ENCODE results near the gene CTNNB1. TPM values are rescaled to one million over a fixed set of nuclear protein-coding genes. Genes with fewer than 3 reads are reported as not detected.

CTNNB1 gene
- total RNA-seq, 4 donors from 2014 or later: 433 to 546 (median 509) TPM

- Histone ChIP-seq H3K36me3 (no peaks in the 10 kb centered on the region), H3K4me3 (no peak overlapping the region), H3K4me1 (peaks cover 0 to 2% (median 0%) of the 10 kb centered on the region in 4 donors), H3K27me3 (no peaks in the 10 kb centered on the region), H3K27ac (no peak overlapping the region), H3K9me3 (no peaks in the 10 kb centered on the region)
- no peak for DNase-seq
- TF ChIP-seq CTCF (IDR thresholded peaks at IDR 0.05): no peak
Observed at GRCh38 chr3:41193794-41194539, 5.3 kb upstream of the CTNNB1 start.

- Histone ChIP-seq H3K9me3 (no peaks in the 10 kb centered on the region), H3K4me3 (no peak overlapping the region), H3K36me3 (no peaks in the 10 kb centered on the region), H3K4me1 (peaks cover 0 to 4% (median 0%) of the 10 kb centered on the region in 4 donors), H3K27me3 (no peaks in the 10 kb centered on the region), H3K27ac (no peak overlapping the region)
- TF ChIP-seq POLR2A (IDR thresholded peaks at IDR 0.05) (no peak), CTCF (IDR thresholded peaks at IDR 0.05) (no peak)
- no peak for DNase-seq
Observed at GRCh38 chr3:41194701-41195100, 4.6 kb upstream of the CTNNB1 start.

GRCh38 chr3:41195946-41196345 is 3.4 kb upstream of the CTNNB1 start:
- TF ChIP-seq CTCF (IDR thresholded peaks at IDR 0.05) (no peak), POLR2A (IDR thresholded peaks at IDR 0.05) (no peak)
- Histone ChIP-seq H3K4me3 (no peak overlapping the region), H3K27ac (no peak overlapping the region), H3K36me3 (no peaks in the 10 kb centered on the region), H3K9me3 (no peaks in the 10 kb centered on the region), H3K4me1 (peaks cover 0 to 4% (median 0%) of the 10 kb centered on the region in 4 donors), H3K27me3 (no peaks in the 10 kb centered on the region)
- DNase-seq: no peak

GRCh38 chr3:41196499-41197410 is 2.5 kb upstream of the CTNNB1 start:
- Histone ChIP-seq H3K27me3 (no peaks in the 10 kb centered on the region), H3K4me1 (peaks cover 0 to 5% (median 4%) of the 10 kb centered on the region in 4 donors), H3K27ac (no peak overlapping the region), H3K4me3 (no peak overlapping the region), H3K36me3 (no peaks in the 10 kb centered on the region), H3K9me3 (no peaks in the 10 kb centered on the region)
- TF ChIP-seq CTCF (IDR thresholded peaks at IDR 0.05) (no peak), POLR2A (IDR thresholded peaks at IDR 0.05) (no peak)
- DNase-seq: no peak

GRCh38 chr3:41198046-41198445 is 1.3 kb upstream of the CTNNB1 start:
- no peak for DNase-seq
- H3K4me1 ChIP-seq: peaks cover 0 to 18% (median 4%) of the 10 kb centered on the region in 4 donors
- H3K9me3 ChIP-seq: no peaks in the 10 kb centered on the region
- H3K36me3 ChIP-seq: no peaks in the 10 kb centered on the region
- H3K27me3 ChIP-seq: no peaks in the 10 kb centered on the region
- H3K27ac ChIP-seq: no peak overlapping the region
- TF ChIP-seq CTCF (IDR thresholded peaks at IDR 0.05) (no peak), POLR2A (IDR thresholded peaks at IDR 0.05) (no peak)
- H3K4me3 ChIP-seq: no peak overlapping the region

All from Peyer's patch (tissue), 4 donors.